T-cell (primary cell): Measurements from ENCODE around the gene PRPF6. TPM values are rescaled to one million over a fixed set of nuclear protein-coding genes. Genes with fewer than 3 reads are reported as not detected.

Source experiments
- ATAC-seq, 4 experiments: fragments of 200-7000 bp in 3 of 4; fragments of 150-1000 bp in 1 of 4; cut with Tn5 transposase; replicated peaks in 1 of 4; 1 replicate in 3 of 4; 2 replicates in 1 of 4; pipeline ENCODE4 v1.10.0; 2021; ENCODE audit warnings: moderate library complexity in 3 of 4, mild to moderate bottlenecking in 2 of 4, moderate number of reproducible peaks in 1 of 4
- CTCF ChIA-PET, 2 donors: fragments of 300-600 bp; sonication (Branson Sonifier 250); formaldehyde crosslinking; loops; one replicate each; lab custom pipeline; 2022; ENCODE audit warnings: antibody characterized with exemption in 2 of 2; lab: Charles Lee
- POLR2A ChIA-PET, 2 donors: fragments of 300-600 bp; sonication (Branson Sonifier 250); formaldehyde crosslinking; loops; one replicate each; lab custom pipeline; 2022; ENCODE audit warnings: antibody characterized with exemption in 2 of 2; lab: Charles Lee
- DNase-seq, 35 experiments: peaks; one replicate each; pipeline versions ENCODE4 v3.0.0 to v3.0.0-alpha.2; 2013 to 2023
- H3K27ac ChIP-seq: one replicate; pipeline ENCODE4 v1.5.1; 2013; ENCODE audit warnings: low read length
- H3K27me3 ChIP-seq, 2 experiments: replicated peaks in 1 of 2; 1 replicate in 1 of 2; 2 replicates in 1 of 2; pipeline versions ENCODE4 v1.6.1 to v1.7.0; 2013; ENCODE audit warnings: low read length in 1 of 2, mixed read lengths in 1 of 2; ENCODE audit not compliant: control insufficient read depth in 2 of 2, insufficient read depth in 2 of 2; ENCODE audit errors: extremely low read depth in 1 of 2
- H3K36me3 ChIP-seq, 2 donors: 1 replicate in 1 of 2; 2 replicates in 1 of 2; pipeline versions ENCODE4 v1.6.1 to v1.7.0; 2013; ENCODE audit warnings: low read length in 1 of 2; ENCODE audit not compliant: control insufficient read depth in 2 of 2, insufficient read depth in 1 of 2; ENCODE audit errors: extremely low read depth in 1 of 2
- H3K4me1 ChIP-seq, 2 experiments: 1 replicate in 1 of 2; 2 replicates in 1 of 2; pipeline versions ENCODE4 v1.6.1 to v1.7.0; 2013; ENCODE audit warnings: low read length in 2 of 2, mixed read lengths in 1 of 2; ENCODE audit not compliant: insufficient read depth in 2 of 2, control insufficient read depth in 1 of 2; ENCODE audit errors: extremely low read depth in 1 of 2
- H3K4me3 ChIP-seq, 2 donors: 1 replicate in 1 of 2; 2 replicates in 1 of 2; pipeline versions ENCODE4 v1.5.1 to v1.7.0; 2013; ENCODE audit warnings: mild to moderate bottlenecking in 2 of 2, low read length in 1 of 2, moderate library complexity in 1 of 2; ENCODE audit not compliant: control insufficient read depth in 1 of 2; ENCODE audit errors: extremely low read depth in 1 of 2
- H3K9me3 ChIP-seq: 2 replicates; pipeline ENCODE4 v1.7.0; 2013
- H3K27ac Mint-ChIP-seq, 2 donors: one replicate each; pipeline ENCODE4 v1.8.0; 2020 to 2021; ENCODE audit warnings: mild to moderate bottlenecking in 2 of 2, mixed read lengths in 2 of 2
- H3K27me3 Mint-ChIP-seq, 2 donors: one replicate each; pipeline ENCODE4 v1.8.0; 2021 to 2022; ENCODE audit warnings: mixed read lengths in 2 of 2
- H3K36me3 Mint-ChIP-seq: one replicate; pipeline ENCODE4 v1.8.0; 2021; ENCODE audit warnings: mixed read lengths
- H3K4me1 Mint-ChIP-seq, 3 donors: one replicate each; pipeline ENCODE4 v1.8.0; 2020 to 2022; ENCODE audit warnings: mixed read lengths in 3 of 3, mild to moderate bottlenecking in 1 of 3
- H3K4me3 Mint-ChIP-seq, 3 donors: one replicate each; pipeline ENCODE4 v1.8.0; 2020 to 2022; ENCODE audit warnings: mild to moderate bottlenecking in 3 of 3, mixed read lengths in 3 of 3, moderate library complexity in 3 of 3
- H3K9me3 Mint-ChIP-seq, 3 donors: one replicate each; pipeline ENCODE4 v1.8.0; 2020 to 2022; ENCODE audit warnings: mixed read lengths in 3 of 3
- WGBS: methylation state at CpG from one replicate; pipeline ENCODE4 v1.1.5; 2013; ENCODE audit warnings: missing lambda C conversion rate; ENCODE audit not compliant: insufficient coverage; 5-methylcytosine and 5-hydroxymethylcytosine counted together
- total RNA-seq, 35 experiments: library from RNA in 6 of 35; stranded (reverse) in 6 of 35; fragments of 120-200 nt in 1 of 35; gene quantifications; one replicate each; pipeline versions ENCODE4 v1.2.1 to v1.2.4 and lab custom pipeline; 2013 to 2026

Gene PRPF6
- total RNA-seq, 5 donors from 2014 or later (not counting 1 experiment from before 2014, with no cell fraction given), result 59.8 to 106 (median 83.5) TPM

- Histone ChIP-seq H3K27ac (peak overlapping the region; percentile 76), H3K36me3 (peaks cover 3 to 30% of the 10 kb centered on the region in 2 donors), H3K9me3 (no peaks in the 10 kb centered on the region), H3K4me3 (peak overlapping the region; percentile 90 to 97), H3K4me1 (peaks cover 23 to 65% of the 10 kb centered on the region in 2 experiments), H3K27me3 (peaks cover 0 to 3% of the 10 kb centered on the region in 2 experiments)
- Mint-ChIP-seq H3K27me3 (no peaks in the 10 kb centered on the region), H3K9me3 (no peaks in the 10 kb centered on the region), H3K4me3 (peak overlapping the region; percentile 83 to 91 (median 88)), H3K4me1 (peaks cover 37 to 42% (median 40%) of the 10 kb centered on the region in 3 donors), H3K27ac (peak overlapping the region; percentile 89 to 94), H3K36me3 (peaks cover 3% of the 10 kb centered on the region)
- ChIA-PET CTCF (interaction anchor here in 1 of 2 donors (0.6 kb wide), 1 partner anchor 176 kb away, joined by 4 read pairs; no protein-coding TSS in a partner anchor), POLR2A (no interaction called here)
- 0% methylated on average over 10 of the region's 15 CpGs for WGBS
- ATAC-seq, result peak; percentile 62 to 71 (median 68)
- DNase-seq, result peak; percentile 53 to 80 (median 70)
Observed at GRCh38 chr20:64077876-64078551, 97.1 kb downstream of the PRPF6 start.

DNA sequence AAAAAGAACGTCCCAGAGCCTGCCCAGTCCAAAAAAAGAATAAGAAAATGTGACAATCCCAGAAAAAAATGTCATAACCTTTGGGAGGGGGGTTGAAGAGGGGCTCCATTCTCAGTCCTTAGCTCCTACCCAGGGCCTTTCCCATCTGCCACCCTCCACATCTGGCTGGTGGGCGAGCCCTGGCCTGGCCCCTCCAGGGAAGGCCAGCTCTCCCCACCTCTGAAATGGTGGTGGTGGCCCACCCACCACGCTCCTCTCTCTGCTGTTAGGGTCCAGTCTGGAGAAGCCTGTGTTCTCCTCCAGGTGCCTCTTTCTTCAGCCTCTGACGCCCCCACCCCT is 98.0 kb downstream of the PRPF6 start:
- Mint-ChIP-seq H3K4me1 (peaks cover 40 to 46% (median 43%) of the 10 kb centered on the region in 3 donors), H3K27me3 (no peaks in the 10 kb centered on the region), H3K9me3 (no peaks in the 10 kb centered on the region), H3K36me3 (peaks cover 3% of the 10 kb centered on the region), H3K27ac (peak overlapping the region; percentile 89 to 94), H3K4me3 (peak overlapping the region; percentile 83 to 91 (median 88))
- ChIA-PET POLR2A (no interaction called here), CTCF (no interaction called here)
- H3K4me1 ChIP-seq, result peaks cover 25 to 69% of the 10 kb centered on the region in 2 experiments
- H3K9me3 ChIP-seq, result no peaks in the 10 kb centered on the region
- H3K4me3 ChIP-seq, result peak overlapping the region; percentile 90 to 97
- ATAC-seq, result no peak
- peaks cover 0 to 21% of the 10 kb centered on the region in 2 donors for H3K36me3 ChIP-seq
- WGBS, result 0% methylated on average over 2 of the region's 4 CpGs
- no peak for DNase-seq
- peak overlapping the region; percentile 76 for H3K27ac ChIP-seq
- peaks cover 0 to 7% of the 10 kb centered on the region in 2 experiments for H3K27me3 ChIP-seq

DNA sequence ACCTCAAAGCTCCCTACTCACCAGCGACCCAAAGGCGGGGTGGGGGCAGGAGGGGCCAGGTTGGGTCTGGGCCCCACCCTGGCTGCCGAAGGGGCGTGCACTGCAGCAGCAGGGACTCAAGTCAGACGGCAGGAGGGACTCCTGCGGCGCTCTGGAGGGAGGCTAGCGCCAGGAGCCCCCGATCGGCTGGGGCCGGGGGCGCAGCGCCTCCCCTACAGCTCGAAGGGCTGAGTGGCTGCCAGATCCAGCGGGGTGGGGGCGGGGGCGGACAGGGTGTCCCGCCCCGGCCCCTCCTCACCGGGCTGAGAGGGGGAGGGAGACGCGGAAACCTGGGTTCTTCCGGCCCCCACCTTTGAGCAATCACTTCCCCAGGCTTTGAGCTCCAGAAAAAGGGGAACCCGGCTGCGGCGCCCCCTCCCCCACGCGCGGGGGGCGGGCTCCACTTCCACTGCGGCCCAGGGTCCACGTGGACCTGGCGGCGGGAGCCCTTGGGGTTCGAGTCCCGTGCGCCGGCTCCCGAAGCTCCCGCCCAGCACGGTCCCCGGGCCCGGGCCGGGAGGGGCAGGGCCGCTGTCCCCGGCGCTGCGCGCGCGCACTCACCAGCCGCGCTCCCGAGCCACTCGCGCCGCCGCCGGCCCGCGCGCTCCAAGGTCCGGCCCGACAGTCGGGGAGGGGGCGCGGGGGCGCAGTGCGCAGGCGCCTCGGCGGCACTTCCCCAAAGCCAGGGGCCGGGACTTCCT is 98.5 kb downstream of the PRPF6 start, which contains the start of gene RGS19:
RGS19 (minus strand) TSS at position 246 of the 740 bp plus-strand sequence. CDS start 2,632 bp downstream, outside the sequence.
- Histone ChIP-seq H3K9me3 (no peaks in the 10 kb centered on the region), H3K27me3 (peaks cover 0 to 11% of the 10 kb centered on the region in 2 experiments), H3K4me3 (peak within 1 kb of the TSS; percentile 90 to 97), H3K4me1 (peaks cover 27 to 73% of the 10 kb centered on the region in 2 experiments), H3K36me3 (peaks cover 0 to 17% of the 10 kb centered on the region in 2 donors), H3K27ac (peak within 1 kb of the TSS; percentile 83)
- H3K4me1 Mint-ChIP-seq, result peaks cover 43 to 50% (median 46%) of the 10 kb centered on the region in 3 donors
- DNase-seq (peak; percentile 44 to 78 (median 62)), ATAC-seq (peak; percentile 37 to 54 (median 46))
- CTCF ChIA-PET, result no interaction called here
- peak within 1 kb of the TSS; percentile 83 to 91 (median 88) for H3K4me3 Mint-ChIP-seq
- WGBS, result under 1% methylated on average over 67 of the region's 73 CpGs
- peaks cover 0 to 3% of the 10 kb centered on the region in 2 donors for H3K27me3 Mint-ChIP-seq
- peaks cover 3% of the 10 kb centered on the region for H3K36me3 Mint-ChIP-seq
- no peaks in the 10 kb centered on the region for H3K9me3 Mint-ChIP-seq
- POLR2A ChIA-PET, result interaction anchor here in 1 of 2 donors (0.5 kb wide), 1 partner anchor 559 kb away, joined by 5 read pairs; no protein-coding TSS in a partner anchor
- H3K27ac Mint-ChIP-seq, result peak within 1 kb of the TSS; percentile 89 to 94

- Histone ChIP-seq H3K27ac (peak within 1 kb of the TSS; percentile 83), H3K36me3 (peaks cover 0 to 11% of the 10 kb centered on the region in 2 donors), H3K4me3 (peak within 1 kb of the TSS; percentile 90 to 97), H3K27me3 (peaks cover 0 to 18% of the 10 kb centered on the region in 2 experiments), H3K9me3 (no peaks in the 10 kb centered on the region), H3K4me1 (peaks cover 28 to 78% of the 10 kb centered on the region in 2 experiments)
- ChIA-PET CTCF (no interaction called here), POLR2A (interaction anchor here in 1 of 2 donors (0.5 kb wide), 1 partner anchor 560 kb away, joined by 5 read pairs; no protein-coding TSS in a partner anchor)
- Mint-ChIP-seq H3K36me3 (peaks cover 3% of the 10 kb centered on the region), H3K27ac (peak within 1 kb of the TSS; percentile 89 to 94), H3K9me3 (no peaks in the 10 kb centered on the region), H3K4me3 (peak within 1 kb of the TSS; percentile 83 to 91 (median 88)), H3K4me1 (peaks cover 44 to 51% (median 49%) of the 10 kb centered on the region in 3 donors), H3K27me3 (peaks cover 0 to 5% of the 10 kb centered on the region in 2 donors)
- ATAC-seq (peak; percentile 38 to 67 (median 44)), DNase-seq (peak in 31 of 35 experiments; percentile 31 to 82 (median 54))
- WGBS, result 11% methylated on average over 60 of the region's 62 CpGs
Observed at GRCh38 chr20:64080013-64080812, 99.3 kb downstream of the PRPF6 start, which contains the start of gene OPRL1. TSS of gene OPRL1 (plus strand) at chr20:64080082. CDS start at chr20:64092721, 12,639 bp downstream.

- Histone ChIP-seq H3K4me1 (peaks cover 28 to 77% of the 10 kb centered on the region in 2 experiments), H3K27me3 (peaks cover 0 to 22% of the 10 kb centered on the region in 2 experiments), H3K9me3 (no peaks in the 10 kb centered on the region), H3K36me3 (peaks cover 0 to 7% of the 10 kb centered on the region in 2 donors), H3K4me3 (peak overlapping the region in 1 of 2 donors; percentile 44), H3K27ac (peak overlapping the region; percentile 83)
- H3K4me1 Mint-ChIP-seq, result peaks cover 44 to 50% (median 44%) of the 10 kb centered on the region in 3 donors
- H3K27ac Mint-ChIP-seq, result peak overlapping the region; percentile 86 to 89
- POLR2A ChIA-PET, result no interaction called here
- no peak for ATAC-seq
- H3K36me3 Mint-ChIP-seq, result no peaks in the 10 kb centered on the region
- H3K27me3 Mint-ChIP-seq, result peaks cover 0 to 6% of the 10 kb centered on the region in 2 donors
- H3K4me3 Mint-ChIP-seq, result peak overlapping the region; percentile 74 to 79 (median 78)
- CTCF ChIA-PET, result no interaction called here
- peak in 1 of 35 experiments; percentile 30 for DNase-seq
- no peaks in the 10 kb centered on the region for H3K9me3 Mint-ChIP-seq
- 92% methylated on average over 7 of the region's 17 CpGs for WGBS
Observed at GRCh38 chr20:64080813-64081623, 100.1 kb downstream of the PRPF6 start.
